IPS-20b (cell line): ENCODE results near the gene CXCR5.
"Not testable (repeated sequence)": the region's sequence is repeated elsewhere in the genome, so short reads cannot be mapped to it uniquely, and the experiment has no call there.

Experiments
- H3K27ac ChIP-seq: one replicate; pipeline ENCODE4 v1.5.1; 2013; ENCODE audit warnings: low read length
- H3K27me3 ChIP-seq: 2 replicates; pipeline ENCODE4 v1.6.1; 2013; ENCODE audit warnings: mild to moderate bottlenecking, low read length, inconsistent platforms; ENCODE audit not compliant: insufficient read depth
- H3K36me3 ChIP-seq: 2 replicates; pipeline ENCODE4 v1.6.1; 2013; ENCODE audit warnings: low read depth, mild to moderate bottlenecking, inconsistent platforms, low read length, moderate library complexity; ENCODE audit not compliant: insufficient read depth
- H3K4me1 ChIP-seq: 2 replicates; pipeline ENCODE4 v1.6.1; 2013; ENCODE audit warnings: mild to moderate bottlenecking, control low read depth, inconsistent platforms, low read length, moderate library complexity; ENCODE audit not compliant: insufficient read depth
- H3K4me3 ChIP-seq: 2 replicates; pipeline ENCODE4 v1.5.1; 2013; ENCODE audit warnings: mild to moderate bottlenecking, low read length, inconsistent platforms
- H3K9ac ChIP-seq: 2 replicates; pipeline ENCODE4 v1.6.1; 2013; ENCODE audit warnings: low read depth, mild to moderate bottlenecking, inconsistent platforms, low read length, moderate library complexity
- H3K9me3 ChIP-seq: 2 replicates; pipeline ENCODE4 v1.6.1; 2013; ENCODE audit warnings: mild to moderate bottlenecking, low read depth, low read length, inconsistent platforms; ENCODE audit not compliant: insufficient read depth

CXCR5 gene

GRCh38 chr11:118883368-118884071 is at the start of gene CXCR5:
Gene CXCR5, plus strand, starts transcription at chr11:118883892. Its CDS starts 50 bp downstream, at chr11:118883942.
- Histone ChIP-seq H3K27ac (no peak within 1 kb of the TSS), H3K9me3 (no peaks in the 10 kb centered on the region), H3K4me1 (peaks cover 14% of the 10 kb centered on the region), H3K9ac (no peak within 1 kb of the TSS), H3K4me3 (no peak within 1 kb of the TSS), H3K36me3 (no peaks in the 10 kb centered on the region), H3K27me3 (peaks cover 7% of the 10 kb centered on the region; the same call in 1 of the 2 replicates)

GRCh38 chr11:118834427-118835028 is 49.2 kb upstream of the CXCR5 start:
- Histone ChIP-seq H3K9me3 (no peaks in the 10 kb centered on the region), H3K9ac (no peak overlapping the region), H3K4me1 (no peaks in the 10 kb centered on the region), H3K27me3 (no peaks in the 10 kb centered on the region), H3K27ac (no peak overlapping the region), H3K4me3 (no peak overlapping the region), H3K36me3 (no peaks in the 10 kb centered on the region)

- no peak overlapping the region for H3K27ac ChIP-seq
- no peaks in the 10 kb centered on the region for H3K27me3 ChIP-seq
- no peaks in the 10 kb centered on the region for H3K36me3 ChIP-seq
- H3K9ac ChIP-seq: no peak overlapping the region
- no peaks in the 10 kb centered on the region for H3K9me3 ChIP-seq
- H3K4me1 ChIP-seq: no peaks in the 10 kb centered on the region
- H3K4me3 ChIP-seq: no peak overlapping the region
These were observed 45.8 kb upstream of the CXCR5 start for GRCh38 chr11:118837868-118838267.

- Histone ChIP-seq H3K27ac (no peak overlapping the region), H3K36me3 (no peaks in the 10 kb centered on the region), H3K4me3 (no peak overlapping the region), H3K4me1 (no peaks in the 10 kb centered on the region), H3K9me3 (no peaks in the 10 kb centered on the region), H3K9ac (no peak overlapping the region), H3K27me3 (no peaks in the 10 kb centered on the region)
These were observed 44.7 kb upstream of the CXCR5 start for GRCh38 chr11:118838905-118839553.

- Histone ChIP-seq H3K9me3 (no peaks in the 10 kb centered on the region), H3K36me3 (no peaks in the 10 kb centered on the region), H3K27me3 (no peaks in the 10 kb centered on the region), H3K9ac (no peak overlapping the region), H3K4me1 (no peaks in the 10 kb centered on the region; the same call in 1 of the 2 replicates), H3K27ac (no peak overlapping the region), H3K4me3 (no peak overlapping the region)
These were observed 42.0 kb upstream of the CXCR5 start for GRCh38 chr11:118841469-118842242.

- H3K9ac ChIP-seq: no peak overlapping the region
- H3K27ac ChIP-seq: no peak overlapping the region
- H3K27me3 ChIP-seq: no peaks in the 10 kb centered on the region
- no peaks in the 10 kb centered on the region for H3K9me3 ChIP-seq
- no peaks in the 10 kb centered on the region for H3K36me3 ChIP-seq
- no peak overlapping the region for H3K4me3 ChIP-seq
- H3K4me1 ChIP-seq: no peaks in the 10 kb centered on the region; the same call in 1 of the 2 replicates
These were observed 41.3 kb upstream of the CXCR5 start for GRCh38 chr11:118842369-118842768.

- H3K4me3 ChIP-seq, H3K36me3 ChIP-seq, H3K9ac ChIP-seq, H3K4me1 ChIP-seq, H3K27ac ChIP-seq, H3K9me3 ChIP-seq, H3K27me3 ChIP-seq: not testable (repeated sequence)
These were observed 40.8 kb upstream of the CXCR5 start for GRCh38 chr11:118842843-118843242.

- no peaks in the 10 kb centered on the region; the same call in 1 of the 2 replicates for H3K4me1 ChIP-seq
- H3K36me3 ChIP-seq: no peaks in the 10 kb centered on the region
- no peaks in the 10 kb centered on the region for H3K9me3 ChIP-seq
- H3K9ac ChIP-seq: no peak overlapping the region
- no peak overlapping the region for H3K27ac ChIP-seq
- no peak overlapping the region for H3K4me3 ChIP-seq
- no peaks in the 10 kb centered on the region for H3K27me3 ChIP-seq
These were observed 40.1 kb upstream of the CXCR5 start for GRCh38 chr11:118843565-118843964.

- no peak overlapping the region for H3K9ac ChIP-seq
- no peaks in the 10 kb centered on the region for H3K9me3 ChIP-seq
- H3K4me1 ChIP-seq: no peaks in the 10 kb centered on the region; the same call in 1 of the 2 replicates
- no peaks in the 10 kb centered on the region for H3K27me3 ChIP-seq
- H3K4me3 ChIP-seq: no peak overlapping the region
- H3K27ac ChIP-seq: no peak overlapping the region
- no peaks in the 10 kb centered on the region for H3K36me3 ChIP-seq
These were observed 38.3 kb upstream of the CXCR5 start for GRCh38 chr11:118845369-118845768.

GRCh38 chr11:118846181-118846935 is 37.3 kb upstream of the CXCR5 start:
- H3K36me3 ChIP-seq: no peaks in the 10 kb centered on the region
- H3K9ac ChIP-seq: no peak overlapping the region
- no peaks in the 10 kb centered on the region for H3K9me3 ChIP-seq
- H3K4me3 ChIP-seq: no peak overlapping the region
- no peak overlapping the region for H3K27ac ChIP-seq
- H3K4me1 ChIP-seq: no peaks in the 10 kb centered on the region; the same call in 1 of the 2 replicates
- H3K27me3 ChIP-seq: no peaks in the 10 kb centered on the region

GRCh38 chr11:118849825-118850224 is 33.9 kb upstream of the CXCR5 start:
- no peaks in the 10 kb centered on the region for H3K36me3 ChIP-seq
- no peak overlapping the region for H3K27ac ChIP-seq
- H3K27me3 ChIP-seq: no peaks in the 10 kb centered on the region
- no peaks in the 10 kb centered on the region for H3K9me3 ChIP-seq
- H3K9ac ChIP-seq: no peak overlapping the region
- H3K4me3 ChIP-seq: no peak overlapping the region
- H3K4me1 ChIP-seq: no peaks in the 10 kb centered on the region; the same call in 1 of the 2 replicates
